Karpas-422 (cell line): Measurements from ENCODE around the gene DHX58. TPM values are rescaled to one million over a fixed set of nuclear protein-coding genes. Genes with fewer than 3 reads are reported as not detected.

Experiments used
- DNase-seq: peaks from one replicate; pipeline ENCODE4 v3.0.0-alpha.2; 2015
- H2AFZ ChIP-seq: fragments of 200-600 bp; sonication (generic); 2 replicates; pipeline ENCODE4 v1.6.1; 2014; ENCODE audit warnings: antibody characterized with exemption, low read length, mixed read lengths
- H3K27ac ChIP-seq: fragments of 200-600 bp; sonication (generic); 2 replicates; pipeline ENCODE4 v1.5.1; 2014; ENCODE audit warnings: mild to moderate bottlenecking, low read length, moderate library complexity
- H3K27me3 ChIP-seq: fragments of 200-600 bp; sonication (generic); 2 replicates; pipeline ENCODE4 v1.6.1; 2014; ENCODE audit warnings: low read length, mixed read lengths
- H3K36me3 ChIP-seq: fragments of 200-600 bp; sonication (generic); 2 replicates; pipeline ENCODE4 v1.6.1; 2014; ENCODE audit warnings: low read length, mixed read lengths; ENCODE audit not compliant: insufficient read depth
- H3K4me1 ChIP-seq: fragments of 200-600 bp; sonication (generic); 2 replicates; pipeline ENCODE4 v1.6.1; 2014; ENCODE audit warnings: mild to moderate bottlenecking, low read length, mixed read lengths
- H3K4me2 ChIP-seq: fragments of 200-600 bp; sonication (generic); 2 replicates; pipeline ENCODE4 v1.6.1; 2014; ENCODE audit warnings: low read length, low read depth, mild to moderate bottlenecking; ENCODE audit not compliant: poor library complexity, severe bottlenecking
- H3K4me3 ChIP-seq: fragments of 200-600 bp; sonication (generic); 2 replicates; pipeline ENCODE4 v1.5.1; 2014; ENCODE audit warnings: mild to moderate bottlenecking, antibody characterized with exemption, low read length, mixed read lengths
- H3K79me2 ChIP-seq: fragments of 200-600 bp; sonication (generic); 2 replicates; pipeline ENCODE4 v1.6.1; 2014; ENCODE audit warnings: mild to moderate bottlenecking, low read length, mixed read lengths
- H3K9ac ChIP-seq: fragments of 200-600 bp; sonication (generic); 2 replicates; pipeline ENCODE4 v1.6.0; 2014; ENCODE audit warnings: low read length
- H3K9me2 ChIP-seq: fragments of 200-600 bp; sonication (generic), shearing (Covaris generic); replicated peaks from 2 replicates; pipeline ENCODE4 v1.6.0; 2014; ENCODE audit warnings: mild to moderate bottlenecking, low read length, moderate library complexity; ENCODE audit not compliant: insufficient read depth
- H3K9me3 ChIP-seq: fragments of 300-700, 200-600 bp; sonication (generic); 2 replicates; pipeline ENCODE4 v1.6.1; 2014; ENCODE audit warnings: low read length, mixed read lengths
- H4K20me1 ChIP-seq: fragments of 200-600 bp; sonication (generic); 2 replicates; pipeline ENCODE4 v1.6.1; 2014; ENCODE audit warnings: mild to moderate bottlenecking, antibody characterized with exemption, low read length, low read depth; ENCODE audit not compliant: insufficient read depth
- total RNA-seq: library from RNA; depleted of rRNA; stranded (reverse); fragments of >200 nt; shearing (Covaris generic); gene quantifications from 2 replicates; pipeline ENCODE4 v1.2.3, GENCODE V29; 2014; ENCODE audit warnings: low replicate concordance

Gene DHX58
- total RNA-seq, 1 experiment from 2014 or later: 12.6 TPM

DNA sequence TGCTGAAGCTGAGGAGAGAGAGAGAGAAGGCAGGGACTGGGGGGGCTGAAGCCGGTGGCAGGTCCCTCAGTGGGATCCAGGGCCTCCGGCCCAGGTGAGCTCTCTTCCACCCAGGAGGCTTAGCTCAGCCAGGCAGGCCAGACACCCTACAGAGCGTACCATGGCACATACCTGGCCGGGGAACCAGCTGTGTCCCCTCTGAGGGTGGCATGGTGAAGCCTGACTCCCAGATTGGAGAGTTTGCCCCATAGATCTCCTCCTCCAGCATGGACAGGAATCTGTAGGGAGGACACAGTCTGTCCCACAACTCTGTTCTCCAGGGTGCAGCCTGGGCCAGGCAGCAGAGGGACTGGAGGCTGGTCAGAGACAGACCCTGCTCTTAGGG lies 5.6 kb upstream of the DHX58 start:
- Histone ChIP-seq H3K9me3 (no peaks in the 10 kb centered on the region), H3K27ac (no peak overlapping the region), H4K20me1 (no peaks in the 10 kb centered on the region), H3K79me2 (peaks cover 13% of the 10 kb centered on the region), H3K4me1 (peaks cover 63% of the 10 kb centered on the region), H3K9ac (no peak overlapping the region), H3K9me2 (no peaks in the 10 kb centered on the region), H3K4me2 (no peak overlapping the region), H2AFZ (no peak overlapping the region), H3K36me3 (no peaks in the 10 kb centered on the region), H3K4me3 (no peak overlapping the region), H3K27me3 (no peaks in the 10 kb centered on the region)
- DNase-seq: no peak

DNA sequence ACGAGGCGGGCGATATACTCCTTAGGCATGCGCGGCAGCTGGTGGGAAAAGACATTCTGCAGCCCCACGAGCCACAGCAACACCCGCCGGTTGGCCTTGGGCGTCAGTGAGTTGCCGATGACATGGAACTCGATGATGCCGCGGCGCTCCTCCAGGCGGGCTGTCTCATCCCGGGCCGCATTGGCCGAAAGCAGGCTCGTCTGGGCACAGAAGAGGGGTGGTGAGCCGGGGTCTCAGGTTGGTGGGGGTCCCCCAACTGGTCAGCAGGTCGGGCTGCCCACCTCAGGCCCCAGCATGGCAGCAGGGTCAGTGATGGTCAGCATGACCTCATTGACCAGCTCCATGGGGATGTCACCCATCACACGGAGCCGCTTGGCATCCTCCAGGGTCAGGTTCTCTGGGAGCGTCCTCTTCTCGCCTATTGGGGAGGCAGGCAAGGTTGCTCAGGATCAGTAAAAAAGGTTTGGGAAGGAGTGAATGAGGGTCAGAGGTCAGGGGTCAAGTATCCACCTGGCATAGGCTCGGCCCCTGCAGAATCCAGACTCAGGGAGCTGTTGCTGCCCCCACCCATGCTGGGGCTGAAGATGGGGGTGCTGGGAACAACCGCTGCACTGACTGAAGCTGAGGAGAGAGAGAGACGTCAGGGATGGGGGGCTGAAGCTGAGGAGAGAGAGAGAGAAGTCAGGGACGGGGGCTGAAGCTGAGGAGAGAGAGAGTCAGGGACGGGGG lies 5.0 kb upstream of the DHX58 start:
- H3K4me3 ChIP-seq: no peak overlapping the region
- H3K9me3 ChIP-seq: no peaks in the 10 kb centered on the region
- no peaks in the 10 kb centered on the region for H4K20me1 ChIP-seq
- peaks cover 68% of the 10 kb centered on the region for H3K4me1 ChIP-seq
- no peaks in the 10 kb centered on the region for H3K36me3 ChIP-seq
- no peaks in the 10 kb centered on the region for H3K9me2 ChIP-seq
- no peaks in the 10 kb centered on the region for H3K27me3 ChIP-seq
- no peak overlapping the region for H3K9ac ChIP-seq
- peaks cover 13% of the 10 kb centered on the region for H3K79me2 ChIP-seq
- DNase-seq: no peak
- H3K4me2 ChIP-seq: no peak overlapping the region
- no peak overlapping the region for H3K27ac ChIP-seq
- H2AFZ ChIP-seq: no peak overlapping the region

DNA sequence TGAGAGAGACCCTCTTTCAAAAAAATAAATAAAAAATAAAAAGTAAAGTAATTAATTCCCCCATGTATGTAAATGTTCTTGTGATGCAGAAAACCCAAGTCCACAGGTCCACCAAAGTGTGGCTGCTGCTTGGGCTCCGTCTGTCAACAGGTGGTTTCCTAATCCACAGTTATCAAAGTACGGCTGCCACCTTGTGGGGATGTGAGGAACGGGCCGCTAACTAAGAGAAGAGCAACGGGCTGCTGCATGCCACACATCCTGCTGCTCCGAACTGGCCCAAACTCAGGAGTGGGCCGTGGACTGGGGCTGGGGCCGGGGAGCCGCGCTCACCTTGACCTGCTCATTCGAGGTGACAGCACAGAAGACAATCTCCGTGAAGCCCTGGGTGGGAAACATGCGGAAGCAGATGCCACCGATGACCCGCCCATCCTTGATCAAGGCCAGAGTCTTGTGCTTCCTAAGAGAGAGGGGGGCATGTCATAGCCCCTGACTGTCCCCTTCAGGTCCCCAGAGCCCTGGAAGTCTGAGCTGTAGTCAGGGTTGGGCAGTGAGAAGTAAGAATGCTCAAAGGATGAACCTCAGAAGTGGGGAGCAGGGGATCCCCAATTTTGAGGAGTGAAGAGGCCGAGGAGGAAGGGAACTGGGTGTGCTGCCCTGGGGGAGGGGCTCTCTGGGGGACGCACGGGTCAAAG lies 4.3 kb upstream of the DHX58 start:
- Histone ChIP-seq H3K9ac (no peak overlapping the region), H3K27ac (peak overlapping the region; percentile 80), H3K9me2 (no peaks in the 10 kb centered on the region), H3K4me2 (peak overlapping the region; percentile 5), H4K20me1 (no peaks in the 10 kb centered on the region), H3K4me1 (peaks cover 73% of the 10 kb centered on the region), H3K79me2 (peaks cover 13% of the 10 kb centered on the region), H3K4me3 (no peak overlapping the region), H3K27me3 (no peaks in the 10 kb centered on the region), H2AFZ (no peak overlapping the region), H3K36me3 (no peaks in the 10 kb centered on the region), H3K9me3 (no peaks in the 10 kb centered on the region)
- peak; percentile 95 for DNase-seq

DNA sequence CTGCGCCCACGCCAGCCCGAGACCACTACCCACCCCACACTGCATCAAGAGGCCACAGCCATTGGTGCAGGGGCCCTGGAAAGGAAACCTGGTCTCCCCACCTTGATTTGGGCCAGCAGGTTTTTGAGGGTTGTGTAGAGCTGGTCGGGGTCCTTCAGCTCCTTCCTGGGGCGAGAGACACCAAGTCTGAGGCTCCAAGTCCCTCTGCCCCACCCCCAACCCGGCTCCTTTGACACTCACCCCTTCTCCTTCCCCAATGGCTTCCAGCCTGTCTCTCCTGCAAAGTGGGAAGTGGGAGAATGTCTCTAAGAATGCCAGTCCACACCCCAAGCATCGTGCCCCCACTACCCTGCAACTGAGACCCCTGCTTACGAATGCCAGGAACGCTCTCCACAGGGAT lies 1.6 kb upstream of the DHX58 start:
- Histone ChIP-seq H3K27me3 (no peaks in the 10 kb centered on the region), H3K9ac (no peak overlapping the region), H3K36me3 (no peaks in the 10 kb centered on the region), H4K20me1 (no peaks in the 10 kb centered on the region), H2AFZ (no peak overlapping the region), H3K27ac (no peak overlapping the region), H3K4me2 (no peak overlapping the region), H3K4me1 (peaks cover 60% of the 10 kb centered on the region), H3K9me3 (no peaks in the 10 kb centered on the region), H3K9me2 (no peaks in the 10 kb centered on the region), H3K4me3 (no peak overlapping the region), H3K79me2 (peaks cover 3% of the 10 kb centered on the region; the same call in 1 of the 2 replicates)
- DNase-seq: no peak

DNA sequence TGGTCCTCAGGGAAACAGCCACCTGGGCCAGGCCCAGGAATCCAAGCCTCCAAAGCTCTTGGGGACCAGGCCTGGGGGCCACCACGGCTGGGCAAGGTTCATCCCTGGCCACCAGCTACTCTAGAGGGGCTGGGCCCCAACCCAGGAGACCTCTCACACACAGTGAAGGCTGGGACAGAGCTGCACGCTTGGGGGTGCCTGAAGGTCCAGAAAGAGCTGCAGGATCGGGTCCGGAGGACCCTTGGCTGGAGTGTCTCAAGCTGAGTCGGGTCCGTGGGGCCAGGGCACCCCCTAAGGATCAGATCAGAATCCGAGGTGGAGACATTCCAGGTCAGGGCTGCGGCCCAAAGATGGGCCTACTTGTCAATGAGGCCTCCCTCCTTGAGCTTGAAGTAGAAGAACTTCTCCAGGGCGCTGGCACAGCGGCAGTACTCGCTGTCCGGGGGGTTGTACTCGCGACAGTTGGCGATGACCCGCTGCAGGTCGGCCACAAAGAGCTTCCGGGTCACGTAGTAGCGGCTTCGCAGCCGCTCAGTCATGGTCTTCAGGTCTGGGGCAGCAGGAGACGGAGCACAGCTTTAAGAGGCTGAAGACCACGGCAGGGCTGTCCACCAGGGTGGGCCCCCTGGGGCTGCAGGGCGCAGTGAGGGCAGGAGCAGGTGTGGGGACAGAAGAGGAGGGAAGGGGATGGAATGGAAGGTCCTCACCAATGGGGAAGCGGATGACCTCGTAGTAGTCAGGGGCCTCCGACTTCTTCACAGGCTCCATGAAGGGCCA lies 967 bp upstream of the DHX58 start:
- no peak overlapping the region for H2AFZ ChIP-seq
- H3K4me1 ChIP-seq: peaks cover 56% of the 10 kb centered on the region
- peak overlapping the region; percentile 91 for H3K4me2 ChIP-seq
- no peaks in the 10 kb centered on the region for H3K36me3 ChIP-seq
- no peak for DNase-seq
- no peaks in the 10 kb centered on the region for H4K20me1 ChIP-seq
- peak overlapping the region; percentile 77 for H3K4me3 ChIP-seq
- no peaks in the 10 kb centered on the region for H3K9me2 ChIP-seq
- H3K9me3 ChIP-seq: no peaks in the 10 kb centered on the region
- H3K9ac ChIP-seq: peak overlapping the region; percentile 83
- H3K27me3 ChIP-seq: no peaks in the 10 kb centered on the region
- H3K27ac ChIP-seq: peak overlapping the region; percentile 72
- H3K79me2 ChIP-seq: no peaks in the 10 kb centered on the region

DNA sequence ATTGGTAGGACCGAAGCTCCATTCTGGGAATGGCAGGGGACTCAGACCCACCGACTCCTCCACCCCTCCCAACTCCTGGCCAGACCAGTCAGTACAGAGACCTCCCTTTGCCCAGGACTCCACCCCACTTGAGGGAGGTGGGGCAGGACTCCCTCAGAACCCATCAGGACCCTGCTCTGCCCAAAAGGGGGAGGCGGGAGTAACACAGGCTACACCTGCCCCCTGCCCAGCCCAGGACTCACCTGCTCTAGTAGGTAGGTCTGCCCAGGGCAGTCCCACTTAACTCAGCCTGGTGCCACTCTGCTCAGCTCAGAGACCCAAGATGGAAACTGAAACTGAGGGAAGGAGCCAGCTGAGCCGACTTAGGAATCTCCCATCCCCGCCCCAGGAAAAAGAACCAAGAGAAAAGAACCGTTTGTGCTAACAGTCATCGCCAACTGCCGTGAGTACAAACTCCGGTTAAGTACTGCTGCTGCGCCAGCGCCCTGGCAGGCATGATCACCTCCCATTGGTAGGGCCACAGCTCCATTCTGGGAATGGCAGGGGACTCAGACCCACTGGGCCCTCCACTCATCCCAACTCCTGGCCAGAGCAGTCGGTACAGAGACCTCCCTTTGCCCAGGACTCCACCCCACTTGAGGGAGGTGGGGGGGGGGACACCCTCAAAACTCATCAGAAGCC lies 503 bp downstream of the DHX58 start:
- peak; percentile 59 for DNase-seq
- H4K20me1 ChIP-seq: no peaks in the 10 kb centered on the region
- H3K9me2 ChIP-seq: no peaks in the 10 kb centered on the region
- no peaks in the 10 kb centered on the region for H3K36me3 ChIP-seq
- H2AFZ ChIP-seq: no peak overlapping the region
- H3K27ac ChIP-seq: peak overlapping the region; percentile 72
- H3K4me3 ChIP-seq: peak overlapping the region; percentile 77
- H3K4me1 ChIP-seq: peaks cover 53% of the 10 kb centered on the region
- H3K9ac ChIP-seq: peak overlapping the region; percentile 83
- peak overlapping the region; percentile 91 for H3K4me2 ChIP-seq
- H3K9me3 ChIP-seq: no peaks in the 10 kb centered on the region
- no peaks in the 10 kb centered on the region for H3K79me2 ChIP-seq
- H3K27me3 ChIP-seq: no peaks in the 10 kb centered on the region

DNA sequence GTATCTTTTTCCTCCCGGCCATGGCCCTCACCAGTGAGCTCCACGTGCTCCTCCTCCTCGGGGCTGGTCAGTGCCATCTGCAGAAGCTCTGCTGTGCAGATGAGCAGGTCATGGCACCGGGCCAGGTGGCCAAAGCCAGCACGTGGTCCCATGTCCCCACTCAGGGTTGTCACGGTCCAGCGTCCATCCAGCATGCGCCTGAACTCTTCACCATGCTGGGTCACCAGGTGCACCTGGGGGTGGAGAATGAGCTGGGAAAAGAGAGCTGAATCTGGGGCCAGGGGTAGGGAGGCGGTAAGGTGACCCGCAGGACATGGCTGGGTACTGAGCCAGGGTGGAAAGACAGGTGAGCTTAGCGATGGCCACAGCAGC lies 1.3 kb downstream of the DHX58 start:
- H3K4me1 ChIP-seq: peaks cover 47% of the 10 kb centered on the region
- no peaks in the 10 kb centered on the region for H3K9me3 ChIP-seq
- H3K79me2 ChIP-seq: no peaks in the 10 kb centered on the region
- peak overlapping the region; percentile 77; the same call in 1 of the 2 replicates for H3K4me3 ChIP-seq
- peak overlapping the region; percentile 83 for H3K9ac ChIP-seq
- H3K27ac ChIP-seq: no peak overlapping the region
- H3K36me3 ChIP-seq: no peaks in the 10 kb centered on the region
- H4K20me1 ChIP-seq: no peaks in the 10 kb centered on the region
- H2AFZ ChIP-seq: no peak overlapping the region
- H3K9me2 ChIP-seq: no peaks in the 10 kb centered on the region
- DNase-seq: no peak
- H3K27me3 ChIP-seq: no peaks in the 10 kb centered on the region
- H3K4me2 ChIP-seq: peak overlapping the region; percentile 91
